HCT116 (cell line): ENCODE results near the gene MME. TPM values are rescaled to one million over a fixed set of nuclear protein-coding genes. Genes with fewer than 3 reads are reported as not detected.

ENCODE experiments used
- ATAC-seq: fragments of 200-7000 bp; cut with Tn5 transposase; 2 replicates; pipeline ENCODE4 v1.9.1; 2020; ENCODE audit warnings: mild to moderate bottlenecking, moderate library complexity
- BruUV-seq: library from RNA; stranded (reverse); fragments of 400-500 nt; replicated peaks from 2 replicates; lab custom pipeline; 2021; lab: Mats Ljungman, UMichigan
- CTCF ChIA-PET: fragments of 300-600 bp; sonication (Branson Sonifier 250); formaldehyde crosslinking; loops from one replicate; lab custom pipeline; 2021; ENCODE audit warnings: antibody characterized with exemption; lab: Charles Lee
- POLR2A ChIA-PET: fragments of 300-600, 350-600 bp; sonication (Branson Sonifier 250); formaldehyde crosslinking; loops from one replicate; lab custom pipeline; 2021; ENCODE audit warnings: antibody characterized with exemption; lab: Charles Lee
- RAD21 ChIA-PET, 2 experiments: fragments of 300-600 bp; sonication (Branson Sonifier 250); formaldehyde crosslinking; loops; one replicate each; lab custom pipeline; 2023; ENCODE audit warnings: low total read pairs in 2 of 2; ENCODE audit not compliant: uncharacterized antibody in 2 of 2, unreplicated experiment in 2 of 2, low non-redundant PET in 1 of 2; lab: Charles Lee
- DNase-seq: peaks from one replicate; pipeline ENCODE4 v3.0.0-alpha.2; 2010; ENCODE audit warnings: low read depth, low spot score
- H2AFZ ChIP-seq: fragments of 200-600 bp; shearing (Covaris generic), sonication (generic); 2 replicates; pipeline ENCODE4 v1.6.1; 2017; ENCODE audit warnings: low read depth, mixed run types, mixed read lengths, antibody characterized with exemption, low read length; ENCODE audit not compliant: poor library complexity, severe bottlenecking
- H3K27ac ChIP-seq: 2 replicates; pipeline ENCODE4 v1.5.1; 2012; ENCODE audit warnings: low read depth, low read length
- H3K27me3 ChIP-seq: fragments of 200-600 bp; sonication (generic); 2 replicates; pipeline ENCODE4 v1.6.1; 2016; ENCODE audit warnings: mixed run types, low read length, mixed read lengths; ENCODE audit not compliant: insufficient read depth
- H3K36me3 ChIP-seq, 2 experiments: fragments of 200-500 bp in 1 of 2; fragments of 200-600 bp in 1 of 2; sonication (Bioruptor generic) in 1 of 2; sonication (generic) in 1 of 2; 2 replicates each; pipeline versions ENCODE4 v1.5.1 to v1.6.1; 2014 to 2016; ENCODE audit warnings: low read length in 2 of 2, inconsistent platforms in 1 of 2, mixed read lengths in 1 of 2, mixed run types in 1 of 2; ENCODE audit not compliant: insufficient read depth in 2 of 2, control insufficient read depth in 1 of 2
- H3K4me1 ChIP-seq, 2 experiments: fragments of 200-600 bp in 1 of 2; sonication (generic) in 1 of 2; 2 replicates each; pipeline versions ENCODE4 v1.5.1 to v1.6.1; 2012 to 2017; ENCODE audit warnings: low read length in 2 of 2, inconsistent platforms in 1 of 2, mild to moderate bottlenecking in 1 of 2, mixed read lengths in 1 of 2, mixed run types in 1 of 2, moderate library complexity in 1 of 2; ENCODE audit not compliant: insufficient read depth in 2 of 2, control insufficient read depth in 1 of 2
- H3K4me2 ChIP-seq: fragments of 200-600 bp; sonication (generic); 2 replicates; pipeline ENCODE4 v1.6.1; 2017; ENCODE audit warnings: mixed run types, low read length, mixed read lengths
- H3K4me3 ChIP-seq, 2 experiments: fragments of 200-600 bp in 1 of 2; sonication (generic) in 1 of 2; replicated peaks in 1 of 2; 2 replicates each; pipeline ENCODE4 v1.5.1; 2011 to 2016; ENCODE audit warnings: low read length in 2 of 2, control low read depth in 1 of 2, low read depth in 1 of 2, mild to moderate bottlenecking in 1 of 2, mixed read lengths in 1 of 2, mixed run types in 1 of 2
- H3K79me2 ChIP-seq: fragments of 200-600 bp; sonication (generic); 2 replicates; pipeline ENCODE4 v1.6.1; 2017; ENCODE audit warnings: mild to moderate bottlenecking, mixed run types, low read length, moderate library complexity, mixed read lengths; ENCODE audit not compliant: insufficient read depth
- H3K9ac ChIP-seq: fragments of 200-600 bp; sonication (generic); 2 replicates; pipeline ENCODE4 v1.6.1; 2016; ENCODE audit warnings: low read length, mixed read lengths
- H3K9me2 ChIP-seq: fragments of 200-600 bp; sonication (generic), shearing (Covaris generic); 2 replicates; pipeline ENCODE4 v1.6.1; 2017; ENCODE audit warnings: mixed run types, mild to moderate bottlenecking, moderate library complexity; ENCODE audit not compliant: insufficient read depth
- H3K9me3 ChIP-seq, 2 experiments: fragments of 200-500 bp in 1 of 2; fragments of 200-600 bp in 1 of 2; sonication (Bioruptor generic) in 1 of 2; sonication (generic) in 1 of 2; 2 replicates each; pipeline ENCODE4 v1.6.1; 2014 to 2017; ENCODE audit warnings: low read length in 2 of 2, mixed read lengths in 2 of 2, inconsistent platforms in 1 of 2, low read depth in 1 of 2, mild to moderate bottlenecking in 1 of 2, mixed run types in 1 of 2, moderate library complexity in 1 of 2; ENCODE audit not compliant: control insufficient read depth in 1 of 2, insufficient read depth in 1 of 2
- H4K20me1 ChIP-seq: fragments of 200-600 bp; sonication (generic), shearing (Covaris generic); 2 replicates; pipeline ENCODE4 v1.6.1; 2017; ENCODE audit warnings: mixed run types, mild to moderate bottlenecking, moderate library complexity; ENCODE audit not compliant: insufficient read depth
- EZH2phosphoT487 ChIP-seq: fragments of 200-600 bp; IDR thresholded peaks from 2 replicates; pipeline ENCODE4 v1.6.1; 2018; ENCODE audit warnings: antibody characterized with exemption, borderline replicate concordance
- POLR2A ChIP-seq: IDR thresholded peaks from 2 replicates; pipeline ENCODE4 v1.7.0; 2011; ENCODE audit warnings: borderline replicate concordance; ENCODE audit not compliant: insufficient read depth, insufficient read length; ENCODE audit errors: extremely low read depth
- RAD21 ChIP-seq: IDR thresholded peaks from 2 replicates; pipeline ENCODE4 v1.6.1; 2012; ENCODE audit warnings: low read depth, mild to moderate bottlenecking
- YY1 ChIP-seq: IDR thresholded peaks from 2 replicates; pipeline ENCODE4 v1.6.1; 2011; ENCODE audit warnings: low read length, low read depth, moderate library complexity, mild to moderate bottlenecking; ENCODE audit not compliant: insufficient replicate concordance; ENCODE audit errors: extremely low read depth
- ZNF274 ChIP-seq: fragments of 200-500 bp; sonication (Bioruptor generic); IDR thresholded peaks from 2 replicates; pipeline ENCODE4 v1.6.1; 2014; ENCODE audit warnings: mild to moderate bottlenecking, low read depth, low read length, inconsistent platforms
- intact Hi-C: fragments of 100-400 bp; cut with micrococcal nuclease; formaldehyde crosslinking; loops from 2 replicates; pipeline ENCODE4 v1.10.0; 2022
- total RNA-seq: library from RNA; stranded (reverse); gene quantifications from one replicate; pipeline ENCODE4 v1.2.1, GENCODE V29; 2021; ENCODE audit not compliant: unreplicated experiment
- TF ChIP-seq, protein P1 (sequence below): IDR thresholded peaks from 2 replicates; pipeline ENCODE4 v1.6.1; 2012
- TF ChIP-seq, protein P2 (sequence below): IDR thresholded peaks from 2 replicates; pipeline ENCODE4 v1.6.1; 2012
- TF ChIP-seq, protein P3 (sequence below): IDR thresholded peaks from 2 replicates; pipeline ENCODE4 v1.6.1; 2012; ENCODE audit warnings: low read depth
- TF ChIP-seq, protein P4 (sequence below): IDR thresholded peaks from 2 replicates; pipeline ENCODE4 v1.6.1; 2011; ENCODE audit warnings: mild to moderate bottlenecking, low read length, moderate library complexity; ENCODE audit not compliant: insufficient replicate concordance; ENCODE audit errors: extremely low read depth

MME gene
- total RNA-seq, 1 experiment from 2014 or later, result 0.34 TPM

GRCh38 chr3:155190691-155191090 lies 110.6 kb downstream of the MME start:
- Histone ChIP-seq H3K9ac (no peak overlapping the region), H3K79me2 (no peaks in the 10 kb centered on the region), H3K27ac (no peak overlapping the region), H3K36me3 (no peaks in the 10 kb centered on the region), H3K27me3 (no peaks in the 10 kb centered on the region), H3K9me2 (no peaks in the 10 kb centered on the region), H3K4me1 (no peaks in the 10 kb centered on the region), H4K20me1 (no peaks in the 10 kb centered on the region), H3K4me2 (no peak overlapping the region), H3K9me3 (no peaks in the 10 kb centered on the region), H3K4me3 (no peak overlapping the region), H2AFZ (no peak overlapping the region)
- TF ChIP-seq POLR2A (no peak), YY1 (no peak), EZH2phosphoT487 (no peak), RAD21 (no peak), ZNF274 (no peak)
- TF ChIP-seq, protein P1, sequence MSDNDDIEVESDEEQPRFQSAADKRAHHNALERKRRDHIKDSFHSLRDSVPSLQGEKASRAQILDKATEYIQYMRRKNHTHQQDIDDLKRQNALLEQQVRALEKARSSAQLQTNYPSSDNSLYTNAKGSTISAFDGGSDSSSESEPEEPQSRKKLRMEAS, result no peak
- TF ChIP-seq, protein P2, sequence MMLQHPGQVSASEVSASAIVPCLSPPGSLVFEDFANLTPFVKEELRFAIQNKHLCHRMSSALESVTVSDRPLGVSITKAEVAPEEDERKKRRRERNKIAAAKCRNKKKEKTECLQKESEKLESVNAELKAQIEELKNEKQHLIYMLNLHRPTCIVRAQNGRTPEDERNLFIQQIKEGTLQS, result no peak
- TF ChIP-seq, protein P3, sequence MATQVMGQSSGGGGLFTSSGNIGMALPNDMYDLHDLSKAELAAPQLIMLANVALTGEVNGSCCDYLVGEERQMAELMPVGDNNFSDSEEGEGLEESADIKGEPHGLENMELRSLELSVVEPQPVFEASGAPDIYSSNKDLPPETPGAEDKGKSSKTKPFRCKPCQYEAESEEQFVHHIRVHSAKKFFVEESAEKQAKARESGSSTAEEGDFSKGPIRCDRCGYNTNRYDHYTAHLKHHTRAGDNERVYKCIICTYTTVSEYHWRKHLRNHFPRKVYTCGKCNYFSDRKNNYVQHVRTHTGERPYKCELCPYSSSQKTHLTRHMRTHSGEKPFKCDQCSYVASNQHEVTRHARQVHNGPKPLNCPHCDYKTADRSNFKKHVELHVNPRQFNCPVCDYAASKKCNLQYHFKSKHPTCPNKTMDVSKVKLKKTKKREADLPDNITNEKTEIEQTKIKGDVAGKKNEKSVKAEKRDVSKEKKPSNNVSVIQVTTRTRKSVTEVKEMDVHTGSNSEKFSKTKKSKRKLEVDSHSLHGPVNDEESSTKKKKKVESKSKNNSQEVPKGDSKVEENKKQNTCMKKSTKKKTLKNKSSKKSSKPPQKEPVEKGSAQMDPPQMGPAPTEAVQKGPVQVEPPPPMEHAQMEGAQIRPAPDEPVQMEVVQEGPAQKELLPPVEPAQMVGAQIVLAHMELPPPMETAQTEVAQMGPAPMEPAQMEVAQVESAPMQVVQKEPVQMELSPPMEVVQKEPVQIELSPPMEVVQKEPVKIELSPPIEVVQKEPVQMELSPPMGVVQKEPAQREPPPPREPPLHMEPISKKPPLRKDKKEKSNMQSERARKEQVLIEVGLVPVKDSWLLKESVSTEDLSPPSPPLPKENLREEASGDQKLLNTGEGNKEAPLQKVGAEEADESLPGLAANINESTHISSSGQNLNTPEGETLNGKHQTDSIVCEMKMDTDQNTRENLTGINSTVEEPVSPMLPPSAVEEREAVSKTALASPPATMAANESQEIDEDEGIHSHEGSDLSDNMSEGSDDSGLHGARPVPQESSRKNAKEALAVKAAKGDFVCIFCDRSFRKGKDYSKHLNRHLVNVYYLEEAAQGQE, result no peak
- TF ChIP-seq, protein P4, sequence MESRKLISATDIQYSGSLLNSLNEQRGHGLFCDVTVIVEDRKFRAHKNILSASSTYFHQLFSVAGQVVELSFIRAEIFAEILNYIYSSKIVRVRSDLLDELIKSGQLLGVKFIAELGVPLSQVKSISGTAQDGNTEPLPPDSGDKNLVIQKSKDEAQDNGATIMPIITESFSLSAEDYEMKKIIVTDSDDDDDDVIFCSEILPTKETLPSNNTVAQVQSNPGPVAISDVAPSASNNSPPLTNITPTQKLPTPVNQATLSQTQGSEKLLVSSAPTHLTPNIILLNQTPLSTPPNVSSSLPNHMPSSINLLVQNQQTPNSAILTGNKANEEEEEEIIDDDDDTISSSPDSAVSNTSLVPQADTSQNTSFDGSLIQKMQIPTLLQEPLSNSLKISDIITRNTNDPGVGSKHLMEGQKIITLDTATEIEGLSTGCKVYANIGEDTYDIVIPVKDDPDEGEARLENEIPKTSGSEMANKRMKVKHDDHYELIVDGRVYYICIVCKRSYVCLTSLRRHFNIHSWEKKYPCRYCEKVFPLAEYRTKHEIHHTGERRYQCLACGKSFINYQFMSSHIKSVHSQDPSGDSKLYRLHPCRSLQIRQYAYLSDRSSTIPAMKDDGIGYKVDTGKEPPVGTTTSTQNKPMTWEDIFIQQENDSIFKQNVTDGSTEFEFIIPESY, result no peak
- DNase-seq, result no peak
- BruUV-seq, result no TSS peak
- RAD21 ChIA-PET, result no interaction called here
- no peak for ATAC-seq
- CTCF ChIA-PET, result no interaction called here
- POLR2A ChIA-PET, result no interaction called here
- intact Hi-C loops, result no loop called here
